Stimulated activated CD4-positive, alpha-beta T cell treated with anti-CD3 and anti-CD28 coated beads, Interleukin-15, amount 100 ng/mL, for 1 hour (primary cell): ENCODE results near the gene ABCA9.
"Not testable (repeated sequence)": the region's sequence is repeated elsewhere in the genome, so short reads cannot be mapped to it uniquely, and the experiment has no call there.

Experiments
- DNase-seq, 2 donors: peaks; one replicate each; pipeline ENCODE4 v3.0.0-alpha.2; 2020; ENCODE audit warnings: low read depth in 1 of 2, low spot score in 1 of 2

ABCA9 gene

GRCh38 chr17:69031839-69032238 is 28.9 kb downstream of the ABCA9 start:
- DNase-seq: no peak

GRCh38 chr17:69030169-69030568 is 30.6 kb downstream of the ABCA9 start:
- DNase-seq: no peak

- no peak for DNase-seq
Measured at GRCh38 chr17:69018687-69019086, 42.0 kb downstream of the ABCA9 start.

DNA sequence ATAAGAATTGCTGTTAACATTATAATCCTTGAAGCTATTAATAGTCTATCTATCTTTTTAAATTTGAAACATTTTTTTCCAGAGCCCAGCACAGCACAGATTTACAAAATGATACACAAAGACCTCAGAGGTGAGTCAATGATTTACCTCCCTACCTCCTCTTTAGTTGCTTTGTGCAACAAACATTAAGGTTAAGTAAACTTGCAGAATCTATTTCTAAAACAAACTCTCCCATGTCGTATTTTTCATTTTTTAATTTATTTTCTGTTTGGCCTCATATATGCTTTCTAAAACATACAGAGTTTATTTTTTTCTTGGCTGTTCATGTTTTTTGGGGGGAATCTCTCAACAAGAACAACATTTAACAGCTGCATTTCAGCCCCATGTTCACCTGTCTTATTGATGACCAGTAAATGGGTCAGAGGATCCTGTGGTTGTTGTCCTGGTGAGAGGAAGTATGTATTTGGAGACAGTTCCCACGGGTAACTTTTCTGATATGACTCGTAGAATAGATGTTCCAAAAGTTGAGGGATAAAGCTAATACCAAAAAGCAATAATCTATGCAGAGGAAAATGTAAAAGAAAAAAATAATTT is 42.6 kb downstream of the ABCA9 start:
- DNase-seq: no peak

DNA sequence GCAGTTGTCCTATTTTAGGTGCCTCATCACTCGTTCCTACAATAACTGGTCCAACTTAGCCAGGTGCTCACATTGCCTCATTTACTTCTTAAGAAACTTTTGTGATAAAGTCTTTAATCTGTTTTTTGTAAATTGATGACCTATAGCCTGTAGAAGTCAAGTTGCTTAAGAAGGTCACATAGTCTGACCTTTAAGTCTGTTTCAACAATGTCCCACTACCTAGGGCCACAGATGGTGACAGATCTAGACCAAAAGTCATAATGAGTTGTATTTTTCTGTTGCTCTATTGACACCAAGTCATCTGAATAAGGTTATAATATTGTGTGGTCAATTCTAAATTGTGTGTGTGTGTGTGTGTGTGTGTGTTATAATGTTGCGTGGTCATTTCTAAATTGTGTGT is 45.1 kb downstream of the ABCA9 start:
- DNase-seq: no peak

- no peak for DNase-seq
Measured at GRCh38 chr17:69012895-69013805, 47.6 kb downstream of the ABCA9 start.

DNA sequence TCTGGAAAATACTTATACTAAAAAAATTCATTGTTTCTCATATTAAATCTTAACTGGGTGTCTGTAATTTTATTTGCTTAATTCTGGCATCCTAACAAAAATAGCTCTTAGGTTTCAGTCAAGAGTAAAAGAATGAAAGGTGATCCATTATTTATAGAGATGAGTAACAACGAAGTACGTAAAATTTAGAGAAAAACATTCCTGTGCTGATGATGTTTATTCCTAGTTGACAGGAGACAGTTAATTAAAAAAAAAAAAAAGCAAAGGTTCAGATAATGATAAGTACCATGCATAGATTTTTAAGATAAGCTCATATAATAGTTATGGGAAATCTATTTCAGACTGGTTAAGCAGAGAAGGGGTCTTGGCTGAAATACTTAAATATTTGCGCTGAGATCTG is 50.8 kb downstream of the ABCA9 start:
- DNase-seq: no peak

DNA sequence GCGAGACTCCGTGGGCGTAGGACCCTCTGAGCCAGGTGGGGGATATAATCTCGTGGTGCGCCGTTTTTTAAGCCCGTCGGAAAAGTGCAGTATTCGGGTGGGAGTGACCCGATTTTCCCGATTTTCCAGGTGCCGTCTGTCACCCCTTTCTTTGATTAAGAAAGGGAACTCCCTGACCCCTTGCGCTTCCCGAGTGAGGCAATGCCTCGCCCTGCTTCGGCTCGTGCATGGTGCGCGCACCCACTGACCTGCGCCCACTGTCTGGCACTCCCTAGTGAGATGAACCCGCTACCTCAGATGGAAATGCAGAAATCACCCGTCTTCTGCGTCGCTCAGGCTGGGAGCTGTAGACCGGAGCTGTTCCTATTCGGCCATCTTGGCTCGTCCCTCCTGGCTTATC is 56.0 kb downstream of the ABCA9 start:
- DNase-seq: not testable (repeated sequence)

DNA sequence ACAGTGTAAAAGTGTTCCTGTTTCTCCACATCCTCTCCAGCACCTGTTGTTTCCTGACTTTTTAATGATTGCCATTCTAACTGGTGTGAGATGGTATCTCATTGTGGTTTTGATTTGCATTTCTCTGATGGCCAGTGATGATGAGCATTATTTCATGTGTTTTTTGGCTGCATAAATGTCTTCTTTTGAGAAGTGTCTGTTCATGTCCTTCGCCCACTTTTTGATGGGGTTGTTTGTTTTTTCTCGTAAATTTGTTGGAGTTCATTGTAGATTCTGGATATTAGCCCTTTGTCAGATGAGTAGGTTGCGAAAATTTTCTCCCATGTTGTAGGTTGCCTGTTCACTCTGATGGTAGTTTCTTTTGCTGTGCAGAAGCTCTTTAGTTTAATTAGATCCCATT is 61.0 kb downstream of the ABCA9 start:
- DNase-seq: not testable (repeated sequence)

DNA sequence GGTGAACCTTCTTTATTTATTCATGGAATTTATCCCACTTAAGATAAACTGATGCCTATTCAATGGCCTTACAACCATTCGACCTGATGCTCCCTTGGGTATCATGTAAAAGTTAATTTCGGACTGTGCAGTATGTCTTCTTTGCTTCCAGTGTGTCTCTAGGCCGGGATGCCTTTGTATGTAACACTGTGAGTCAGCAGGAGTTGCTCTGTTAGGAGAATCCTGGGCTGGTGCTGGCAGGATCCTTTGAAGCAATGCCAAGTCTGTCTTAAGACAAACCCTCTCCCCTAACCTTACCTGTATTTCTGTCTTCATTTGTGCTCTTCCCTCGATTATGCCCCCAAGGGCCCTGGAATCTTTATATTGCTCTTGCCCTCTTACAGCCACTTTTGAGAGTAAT is 67.6 kb downstream of the ABCA9 start:
- no peak for DNase-seq

DNA sequence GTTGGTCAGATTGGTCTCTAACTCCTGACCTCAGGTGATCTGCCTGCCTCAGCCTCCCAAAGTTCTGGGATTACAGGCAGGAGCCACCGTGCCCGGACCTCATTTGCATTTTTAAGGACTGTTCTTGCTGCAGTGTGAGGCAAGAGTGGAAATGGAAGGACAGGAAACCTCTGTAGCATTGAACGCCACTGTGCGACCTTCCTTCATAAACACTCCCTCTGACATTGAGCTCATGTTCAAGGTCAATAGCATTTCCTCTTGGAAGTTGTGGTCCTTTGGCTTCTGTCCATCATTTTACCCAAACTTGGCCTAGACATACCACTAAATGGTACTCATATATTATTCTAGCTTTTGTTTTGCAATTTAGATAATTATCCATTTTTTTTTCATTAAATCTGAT is 72.8 kb downstream of the ABCA9 start:
- DNase-seq: no peak

- no peak for DNase-seq
Measured at GRCh38 chr17:68981288-68981687, 79.4 kb downstream of the ABCA9 start.

- DNase-seq: no peak
Measured at GRCh38 chr17:68973098-68973846, 87.5 kb downstream of the ABCA9 start.

DNA sequence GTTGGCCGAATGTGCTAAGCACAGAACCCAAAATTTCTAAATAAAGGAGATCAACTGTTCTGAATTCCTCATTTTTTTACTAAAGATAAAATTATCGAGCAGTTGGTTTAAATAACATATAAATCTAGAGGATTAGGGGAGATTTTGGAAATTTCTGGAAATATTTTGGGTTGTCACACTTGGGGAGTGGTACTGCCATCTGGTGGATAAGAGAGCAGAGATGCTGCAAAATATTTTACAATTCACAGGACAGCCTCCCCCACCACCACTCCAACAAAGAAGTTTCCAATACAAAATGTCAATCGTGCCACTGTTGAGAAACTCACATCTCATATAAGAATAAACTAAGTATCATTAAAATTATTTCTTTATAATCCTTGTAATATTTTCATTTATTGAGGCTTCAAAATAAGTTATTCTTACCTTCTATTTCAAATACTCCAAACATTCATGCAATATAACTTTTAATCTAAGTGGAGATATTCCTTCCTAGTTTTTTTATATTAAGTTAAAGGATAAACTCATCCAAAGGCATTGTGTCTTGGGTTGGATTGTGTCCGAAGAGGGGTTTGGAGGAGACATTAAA is 88.5 kb downstream of the ABCA9 start:
- DNase-seq: no peak

DNA sequence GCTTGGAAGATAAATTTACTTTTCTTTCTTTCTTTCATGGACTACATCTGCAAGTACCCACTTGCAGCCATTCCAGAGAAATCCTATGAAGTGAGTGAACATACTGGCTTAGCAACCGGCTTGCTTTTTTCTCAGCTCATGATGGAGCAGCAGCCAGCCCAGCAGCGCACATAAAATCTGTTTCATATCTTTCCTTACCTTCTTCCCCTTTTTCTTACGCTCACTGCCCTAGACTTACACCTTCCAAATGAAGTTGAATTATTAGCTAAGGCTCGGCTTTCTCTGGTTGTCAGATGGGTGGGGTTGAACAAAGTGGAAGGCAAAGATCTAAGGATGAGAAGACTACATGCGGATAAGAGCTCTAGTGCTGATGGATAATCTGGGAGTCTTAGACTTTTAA is 91.6 kb downstream of the ABCA9 start:
- no peak for DNase-seq

GRCh38 chr17:68963958-68964357 is 96.8 kb downstream of the ABCA9 start:
- DNase-seq: no peak

GRCh38 chr17:68961214-68961882 is 99.4 kb downstream of the ABCA9 start:
- no peak for DNase-seq

- not testable (repeated sequence) for DNase-seq
Measured at GRCh38 chr17:68959117-68959516, 101.6 kb downstream of the ABCA9 start.

DNA sequence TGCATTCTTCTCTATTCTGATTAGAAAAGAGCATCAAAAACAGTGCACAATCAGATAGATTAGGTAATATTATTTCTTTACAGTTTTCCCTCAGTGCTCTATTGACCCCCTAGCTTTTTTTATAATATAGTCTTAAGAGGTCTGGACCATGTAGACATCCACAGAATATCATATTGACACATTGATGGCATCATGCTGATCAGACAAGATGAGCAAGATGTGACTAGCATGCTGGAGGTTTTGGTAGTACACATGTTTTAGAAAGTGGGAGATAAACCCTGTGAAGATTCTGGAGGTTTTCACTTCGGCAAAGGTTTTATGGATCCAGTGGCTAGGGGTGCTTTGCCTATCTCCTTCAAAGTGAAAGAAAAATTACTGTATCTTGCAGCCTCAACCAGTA is 102.8 kb downstream of the ABCA9 start:
- no peak for DNase-seq

- DNase-seq: no peak
Measured at GRCh38 chr17:68955181-68955841, 105.4 kb downstream of the ABCA9 start, which contains the start of gene ABCA8. Gene ABCA8, minus strand, starts transcription at chr17:68955392. Its CDS starts 13,358 bp downstream, at chr17:68942034.
